Umbilical cord (tissue), 2 donors: Measurements from ENCODE around the gene ETHE1. TPM values are rescaled to one million over a fixed set of nuclear protein-coding genes. Genes with fewer than 3 reads are reported as not detected.
"Not testable (repeated sequence)": the region's sequence is repeated elsewhere in the genome, so short reads cannot be mapped to it uniquely, and the experiment has no call there.

Experiments
- DNase-seq: peaks from one replicate; pipeline ENCODE4 v3.0.0-alpha.2; 2015; ENCODE audit warnings: low spot score
- total RNA-seq: library from RNA; depleted of rRNA; stranded (reverse); fragments of >200 nt; gene quantifications from one replicate; pipeline ENCODE4 v1.2.3, GENCODE V29; 2014; ENCODE audit warnings: low replicate concordance; ENCODE audit not compliant: insufficient read depth

Gene ETHE1
- total RNA-seq, 1 donor from 2014 or later: 33.7 TPM

DNA sequence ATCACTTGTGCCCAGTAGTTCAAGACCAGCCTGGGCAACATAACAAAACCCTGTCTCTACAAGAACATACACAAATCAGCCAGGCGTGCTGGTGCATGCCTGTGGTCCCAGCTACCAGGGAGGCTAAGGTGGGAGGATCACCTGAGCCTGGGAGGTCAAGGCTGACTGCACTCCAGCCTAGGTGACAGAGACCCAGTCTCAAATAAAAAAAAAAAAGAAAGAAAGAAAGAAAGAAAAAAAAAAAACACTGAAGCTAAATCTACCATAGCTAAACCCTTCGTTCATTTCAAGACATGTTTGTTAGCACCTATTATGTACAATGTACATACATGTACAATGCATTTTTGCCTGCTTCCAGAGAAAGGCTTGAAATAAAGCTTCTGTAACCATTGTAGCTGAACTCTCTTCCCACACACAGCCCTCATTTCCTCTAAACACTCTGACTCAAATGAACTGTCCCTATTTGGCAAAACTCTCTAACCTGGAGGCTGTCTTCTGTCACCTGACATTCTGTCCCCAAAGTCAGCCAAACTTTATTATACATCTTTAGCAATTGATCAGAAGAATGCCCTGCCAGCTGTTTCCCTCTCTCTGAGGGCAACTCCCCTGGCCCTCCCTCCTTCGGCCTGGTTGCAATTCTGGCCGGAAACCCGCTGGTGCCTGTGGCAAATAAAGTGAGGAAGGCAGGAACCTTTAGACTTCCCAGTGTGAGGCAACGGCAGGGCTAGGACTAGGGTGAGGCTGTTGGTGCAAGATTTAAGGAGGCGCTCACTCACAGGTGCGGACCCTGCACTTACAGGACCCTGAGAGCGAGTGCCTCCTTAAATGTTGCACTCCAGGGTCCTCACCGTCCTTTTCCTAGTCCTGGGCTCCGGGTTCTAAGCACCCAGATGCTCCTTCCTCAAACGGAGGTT is 1.8 kb downstream of the ETHE1 start:
- DNase-seq: peak; percentile 51

DNA sequence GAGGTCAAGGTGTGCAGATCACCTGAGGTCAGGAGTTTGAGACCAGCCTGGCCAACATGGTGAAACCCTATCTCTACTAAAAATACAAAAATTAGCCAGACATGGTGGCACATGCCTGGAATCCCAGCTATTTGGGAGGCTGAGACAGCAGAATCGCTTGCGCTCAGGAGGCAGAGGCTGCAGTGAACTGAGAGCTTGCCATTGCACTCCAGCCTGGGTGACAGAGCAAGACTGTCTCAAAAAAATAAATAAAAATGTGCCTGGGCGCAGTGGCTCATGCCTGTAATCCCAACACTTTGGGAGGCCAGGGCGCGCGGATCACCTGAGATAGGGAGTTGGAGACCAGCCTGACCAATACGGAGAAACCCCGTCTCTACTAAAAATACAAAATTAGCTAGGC is 3.3 kb downstream of the ETHE1 start:
- DNase-seq: not testable (repeated sequence)

DNA sequence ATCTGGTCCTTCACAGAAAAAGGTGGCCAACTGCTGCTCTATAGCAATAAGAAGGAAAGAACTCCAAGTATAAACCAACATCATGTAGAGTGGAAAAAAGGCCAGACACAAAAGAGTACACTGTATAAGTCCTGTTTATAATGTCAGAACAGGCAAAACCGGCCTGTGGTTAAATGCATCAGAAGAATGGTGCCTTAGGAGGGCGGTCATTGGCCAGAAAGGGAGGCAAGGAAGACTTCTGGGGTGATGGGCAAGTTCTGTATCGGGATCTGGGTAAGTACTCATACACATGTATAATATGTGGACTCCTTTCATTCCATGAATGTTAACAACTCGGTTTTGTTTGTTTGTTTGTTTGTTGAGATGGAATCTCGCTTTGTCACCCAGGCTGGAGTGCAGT is 4.1 kb downstream of the ETHE1 start:
- no peak for DNase-seq

DNA sequence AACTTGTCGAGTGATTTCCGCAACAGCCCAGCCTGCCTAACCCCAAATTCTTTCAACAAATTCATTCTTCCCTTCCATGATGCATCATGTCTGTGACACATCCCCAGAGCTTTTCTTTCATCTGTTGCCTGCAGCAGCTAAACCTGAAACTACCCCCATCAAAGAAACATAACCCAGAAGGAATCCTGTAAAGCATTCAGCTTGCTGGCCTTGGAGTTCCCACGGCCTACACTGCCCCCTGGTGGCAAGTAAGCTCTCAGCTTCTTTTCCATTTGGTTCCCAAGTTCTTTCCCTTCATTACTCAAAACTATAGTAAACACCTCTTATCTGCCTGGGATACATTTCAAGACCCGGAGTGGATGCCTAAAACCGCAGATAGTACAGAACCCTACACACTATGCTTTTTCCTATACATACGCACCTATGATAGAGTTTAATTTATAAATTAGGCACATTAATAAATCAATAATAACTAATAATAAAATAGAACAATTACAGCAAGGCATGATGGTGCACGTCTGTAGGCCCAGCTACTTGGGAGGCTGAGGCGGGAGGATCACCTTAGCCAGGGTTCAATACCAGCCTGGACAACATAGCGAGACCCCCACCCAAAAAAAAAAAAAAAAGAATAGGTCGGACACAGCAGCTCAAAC is 7.4 kb downstream of the ETHE1 start:
- peak; percentile 92 for DNase-seq

DNA sequence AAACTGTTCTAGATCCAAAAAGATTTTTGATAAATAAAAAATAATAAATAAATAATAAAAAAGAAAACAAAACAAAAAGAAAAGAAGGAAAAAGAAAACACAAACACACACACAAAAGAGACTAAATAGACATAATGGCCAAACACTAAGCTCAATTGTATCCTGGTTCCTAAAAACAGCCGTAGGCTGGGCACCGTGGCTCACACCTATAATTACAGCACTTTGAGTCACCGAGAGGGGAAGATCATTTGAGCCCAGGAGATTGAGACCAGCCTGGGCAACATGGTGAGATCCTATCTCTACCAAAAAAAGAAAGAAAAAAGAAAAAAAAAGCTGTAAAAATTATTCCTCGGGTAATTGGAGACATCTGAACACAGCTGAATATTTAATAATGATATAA is 8.9 kb downstream of the ETHE1 start:
- DNase-seq: no peak

DNA sequence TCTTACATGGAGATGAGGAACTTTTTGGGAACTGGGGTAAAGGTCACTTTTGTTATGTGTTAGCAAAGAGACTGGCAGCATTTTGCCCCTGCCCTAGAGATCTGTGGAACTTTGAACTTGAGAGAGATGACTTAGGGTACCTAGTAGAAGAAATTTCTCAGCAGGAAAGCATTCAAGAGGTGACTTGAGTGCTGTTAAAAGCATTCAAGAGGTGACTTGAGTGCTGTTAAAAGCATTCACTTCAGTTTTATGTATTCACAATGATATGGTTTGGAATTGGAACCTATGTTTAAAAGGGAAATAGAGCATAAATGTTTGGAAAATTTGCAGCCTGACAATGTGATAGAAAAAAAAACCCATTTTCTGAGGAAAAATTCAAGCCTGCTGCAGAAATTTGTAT is 14.6 kb downstream of the ETHE1 start:
- DNase-seq: not testable (repeated sequence)

DNA sequence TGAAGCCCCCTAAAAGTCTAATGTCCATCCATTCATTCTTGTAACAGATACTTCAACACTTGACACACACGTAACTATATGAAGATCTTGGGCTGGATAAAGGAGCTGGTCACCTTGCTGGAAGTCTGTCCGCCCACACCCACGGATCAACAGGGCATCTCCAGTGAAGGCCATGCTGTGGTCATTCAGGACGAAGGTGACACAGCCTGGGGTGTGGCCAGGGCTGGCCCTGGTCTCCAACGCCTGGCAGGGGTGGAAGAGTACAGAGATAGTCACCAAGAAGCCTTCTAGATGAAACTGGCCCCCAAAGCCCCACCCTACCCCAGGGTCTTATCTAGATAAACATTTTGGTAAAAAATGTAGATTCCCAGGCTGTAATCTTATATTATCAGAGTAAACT is 15.7 kb downstream of the ETHE1 start:
- no peak for DNase-seq

DNA sequence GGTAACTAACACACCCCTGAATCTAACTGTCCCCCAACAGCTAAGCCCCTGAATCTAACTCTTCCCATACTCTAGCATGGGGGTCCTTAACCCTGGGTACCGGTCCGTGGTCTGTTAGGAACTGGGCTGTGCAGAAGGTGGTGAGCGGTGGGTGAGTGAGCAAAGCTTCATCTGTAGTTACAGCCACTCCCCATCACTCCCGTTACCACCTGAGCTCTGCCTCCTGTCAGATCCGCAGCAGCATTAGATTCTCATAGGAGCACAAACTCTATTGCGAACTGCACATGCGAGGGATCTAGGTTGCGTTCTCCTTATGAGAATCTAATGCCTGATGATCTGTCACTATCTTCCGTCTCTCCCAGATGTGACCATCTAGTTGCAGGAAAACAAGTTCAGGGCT is 16.3 kb downstream of the ETHE1 start:
- DNase-seq: no peak

DNA sequence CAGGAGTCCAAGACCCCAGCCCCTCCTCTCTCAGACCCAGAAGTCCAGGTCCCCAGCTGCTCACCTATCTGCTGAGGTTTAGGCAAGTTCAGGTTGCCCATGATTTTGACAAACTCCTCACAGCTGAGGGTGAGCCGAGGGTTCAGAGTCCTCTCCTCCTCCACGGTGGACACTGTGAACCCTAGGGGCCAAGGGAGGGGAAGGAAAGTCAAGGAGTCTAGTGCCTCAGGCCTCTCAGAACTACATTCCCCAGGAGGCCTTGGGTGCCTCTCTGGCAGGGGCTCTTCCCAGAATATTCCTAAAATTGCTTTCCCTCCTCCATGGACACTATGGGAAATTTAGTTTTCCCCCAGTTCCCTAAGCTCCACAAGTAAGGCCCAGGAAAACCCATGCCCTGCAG is 19.1 kb downstream of the ETHE1 start:
- no peak for DNase-seq

DNA sequence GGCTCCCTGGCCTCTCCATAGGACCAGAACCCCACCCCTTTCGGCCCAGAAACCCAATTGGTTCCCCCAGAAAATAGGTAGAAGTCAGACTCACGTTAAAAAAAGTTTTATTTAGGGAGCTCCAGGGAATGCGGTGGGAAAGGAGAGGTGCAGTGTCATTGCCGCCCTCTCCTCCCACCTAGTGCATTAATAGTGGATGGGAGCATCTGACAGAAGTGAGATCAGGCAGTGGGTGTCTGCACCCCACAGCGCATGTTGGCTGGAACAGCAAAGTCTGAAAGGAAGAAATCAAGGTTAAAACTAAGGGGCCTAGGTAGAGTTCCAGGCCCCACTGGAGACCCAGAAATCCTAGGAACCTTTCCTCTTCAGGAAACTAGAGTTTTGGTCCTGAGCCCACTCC is 20.4 kb downstream of the ETHE1 start:
- DNase-seq: no peak

DNA sequence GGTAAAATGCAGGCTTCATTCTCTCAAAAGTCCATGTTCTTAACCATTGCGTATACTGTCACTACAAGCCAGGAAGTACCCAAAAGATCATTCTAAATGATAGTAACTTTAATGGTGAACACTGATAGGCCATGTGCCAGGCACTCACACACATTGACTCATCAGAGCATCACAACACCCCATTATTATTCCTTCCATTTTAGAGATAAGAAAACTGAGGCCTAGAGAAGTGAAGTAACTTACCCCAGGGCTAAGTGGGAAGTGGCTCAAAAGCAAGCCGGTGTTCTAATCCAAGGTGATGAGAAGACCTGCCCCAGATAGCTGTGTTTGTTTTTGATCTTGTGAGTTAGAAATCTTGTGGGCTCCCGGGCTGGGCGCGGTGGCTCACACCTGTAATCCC is 21.1 kb downstream of the ETHE1 start:
- no peak for DNase-seq

DNA sequence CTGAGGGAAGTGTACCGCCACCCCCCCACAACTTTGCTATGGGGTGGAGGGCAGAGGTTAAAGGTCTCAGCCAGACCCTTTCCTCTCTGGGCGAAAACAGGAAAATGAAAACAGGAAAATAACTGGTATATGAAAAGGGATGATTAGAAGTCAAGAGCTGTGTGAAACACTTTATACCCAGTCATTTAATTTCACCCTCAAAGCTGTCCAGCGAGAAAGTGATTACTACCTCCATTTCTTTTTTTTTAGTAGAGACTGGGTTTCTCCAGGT is 21.9 kb downstream of the ETHE1 start:
- no peak for DNase-seq

DNA sequence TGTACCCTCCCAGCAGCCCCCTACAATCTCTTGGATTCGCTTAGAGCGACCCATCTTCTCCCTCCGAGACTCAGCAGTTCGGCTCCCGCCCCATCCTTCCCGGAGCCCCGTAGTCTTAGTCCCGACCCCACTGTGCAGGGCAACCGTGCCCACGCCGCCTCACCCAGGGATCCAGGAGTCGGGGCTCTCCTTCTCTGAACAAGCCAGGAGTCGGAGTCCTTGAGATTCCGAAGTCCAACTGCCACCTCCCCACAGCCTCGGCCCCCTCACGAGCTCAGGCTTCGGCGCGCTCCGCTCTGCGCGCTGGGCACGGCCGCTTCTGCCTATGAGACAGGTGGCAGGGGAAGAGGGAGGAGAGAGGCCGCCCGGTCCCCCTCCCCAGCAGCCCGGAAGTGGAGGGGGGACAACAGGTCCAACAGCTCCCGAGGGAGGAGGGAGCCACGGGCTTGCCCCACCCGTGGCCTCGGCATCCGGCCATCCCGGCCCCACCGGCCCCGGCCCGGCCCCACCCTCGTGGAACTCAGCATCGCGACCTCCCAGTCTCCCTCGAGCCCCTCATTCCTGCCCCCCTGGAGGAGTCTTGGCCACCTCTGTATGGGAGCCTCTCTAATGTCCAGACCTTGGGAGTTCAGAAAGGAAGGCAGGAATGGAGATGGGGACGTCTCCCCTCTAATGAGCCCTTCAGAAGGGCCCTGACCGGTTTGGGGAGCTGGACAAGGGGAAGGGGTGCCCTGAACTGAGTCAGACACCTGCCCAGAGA is 22.4 kb downstream of the ETHE1 start, which contains the start of gene PHLDB3:
TSS of gene PHLDB3 (minus strand) at position 321 of the 760 bp plus-strand sequence. CDS start 628 bp downstream, outside the sequence.
- peak; percentile 42 for DNase-seq

DNA sequence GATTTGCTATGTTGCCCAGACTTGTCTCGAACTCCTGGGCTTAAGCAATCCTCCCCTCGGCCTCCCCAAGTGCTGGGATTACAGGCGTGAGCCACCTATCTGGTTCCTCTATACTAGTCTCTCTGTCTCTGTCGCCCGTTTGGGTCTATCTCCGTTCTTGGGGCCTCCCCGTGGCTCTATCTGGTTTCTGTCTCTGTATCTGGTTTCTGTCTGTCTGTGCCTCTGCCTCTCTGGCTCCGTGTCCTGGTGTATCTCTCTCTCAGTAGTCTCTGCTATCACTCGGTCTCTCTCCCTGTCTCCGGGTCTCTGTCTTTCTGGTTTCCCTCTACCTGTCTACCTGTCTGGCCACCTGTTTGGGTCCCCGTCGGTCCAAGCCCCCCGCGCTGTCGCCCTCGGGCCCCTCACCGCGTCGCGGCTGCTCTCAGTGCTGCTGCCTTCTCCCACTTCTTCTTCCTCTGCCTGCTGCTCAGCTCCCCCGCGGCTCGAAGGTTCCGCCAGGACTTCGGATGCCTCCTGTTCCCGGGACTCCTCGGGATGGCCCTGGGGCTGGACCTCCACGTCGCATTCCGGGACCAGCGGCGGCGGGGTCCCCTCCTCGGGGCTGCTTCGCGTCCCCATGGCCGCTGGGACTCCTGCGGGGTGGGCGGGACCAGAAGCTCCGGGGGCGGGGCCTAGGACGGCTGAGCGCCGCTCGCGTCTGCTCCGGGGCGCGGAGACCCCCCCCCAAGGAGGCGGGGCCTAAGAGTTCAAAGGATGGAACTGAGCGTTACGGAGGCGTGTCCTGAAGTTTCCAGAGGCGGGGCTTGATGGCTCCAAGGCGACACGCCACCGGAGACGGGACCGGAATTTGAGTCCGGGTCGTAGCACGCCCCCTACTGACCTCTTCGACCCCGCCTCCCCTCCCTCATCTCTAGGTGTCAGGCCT is 23.2 kb downstream of the ETHE1 start:
- peak; percentile 96 for DNase-seq

DNA sequence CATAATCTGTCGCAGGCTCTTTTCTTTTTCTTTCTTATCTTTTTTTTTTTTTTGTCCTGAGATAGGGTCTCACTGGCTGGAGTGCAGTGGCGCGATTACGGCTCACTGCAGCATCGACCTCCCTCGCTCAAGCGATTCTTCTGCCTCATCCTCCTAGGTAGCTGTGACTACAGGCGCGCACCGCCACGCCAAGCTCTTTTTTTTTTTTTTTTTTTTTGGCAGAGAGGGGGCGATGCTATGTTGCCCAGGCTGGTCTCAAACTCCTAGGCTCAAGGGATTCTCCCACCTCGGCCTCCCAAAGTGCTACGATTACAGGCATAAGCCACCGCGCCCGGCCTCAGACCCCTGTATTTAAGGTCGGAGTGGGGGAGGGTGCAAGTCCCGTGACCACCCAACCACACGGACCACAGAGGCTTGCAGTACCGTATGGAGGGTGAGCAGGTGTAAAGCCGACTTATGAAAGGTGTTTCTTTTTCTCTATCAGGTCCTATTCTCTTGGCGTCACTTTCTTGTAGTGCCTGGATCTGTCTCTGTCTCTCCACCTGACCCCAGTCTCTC is 24.5 kb downstream of the ETHE1 start:
- no peak for DNase-seq

DNA sequence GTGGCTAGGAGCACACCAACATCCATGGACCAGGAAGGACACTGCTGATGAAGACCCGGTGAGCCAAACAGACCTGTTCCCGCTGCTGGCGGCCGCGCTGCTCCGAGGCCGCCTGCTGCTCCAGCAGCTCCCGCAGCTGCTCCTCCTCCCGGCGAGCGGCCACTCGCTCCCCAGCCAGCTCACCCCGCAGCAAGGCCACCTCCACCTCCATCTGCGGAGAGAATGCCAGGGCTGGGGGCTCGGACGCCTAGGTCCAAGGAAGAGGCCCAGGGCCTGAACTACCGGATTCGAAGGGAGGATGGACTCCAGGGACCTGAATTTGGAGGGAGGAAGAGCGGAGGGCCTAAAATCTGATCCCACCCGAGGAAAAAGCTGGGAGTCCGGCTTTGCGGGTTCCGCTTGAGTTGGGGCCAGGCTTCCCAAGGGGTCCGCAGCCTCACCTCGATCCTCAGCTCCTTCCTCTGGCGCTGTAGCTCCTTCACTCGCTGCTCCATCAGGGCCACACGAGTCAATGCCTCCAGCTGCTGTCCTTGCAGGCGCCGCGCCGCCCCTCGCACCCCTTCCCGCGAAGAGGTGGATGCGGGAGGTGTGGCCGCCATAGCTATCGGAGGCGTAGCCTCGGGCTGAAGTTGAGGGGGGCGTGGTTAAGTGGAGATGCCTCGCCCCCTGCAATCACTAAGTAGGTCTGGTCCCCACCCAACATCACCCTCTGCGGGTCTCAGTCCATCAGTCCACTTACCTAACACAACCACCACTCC is 25.2 kb downstream of the ETHE1 start:
- DNase-seq: no peak

DNA sequence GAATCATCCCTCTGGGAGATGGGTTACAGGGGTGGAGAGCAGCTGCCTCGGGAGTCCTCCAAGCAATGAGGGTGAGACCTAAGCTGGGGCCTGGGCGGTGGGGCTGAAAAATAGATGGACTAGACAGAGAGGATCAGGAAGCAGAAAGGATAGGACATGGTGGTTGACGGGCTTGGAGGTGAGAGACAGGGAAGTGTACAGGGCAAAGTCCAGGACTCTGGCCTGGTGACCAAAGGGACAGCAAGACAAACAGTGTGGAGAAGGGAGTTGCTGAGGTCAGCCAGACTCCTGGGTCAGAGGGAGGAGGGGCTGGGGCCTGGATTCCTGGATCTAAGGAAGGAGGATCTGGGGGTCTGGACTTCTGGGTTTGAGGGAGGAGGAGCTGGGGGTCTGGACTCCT is 28.0 kb downstream of the ETHE1 start:
- no peak for DNase-seq

DNA sequence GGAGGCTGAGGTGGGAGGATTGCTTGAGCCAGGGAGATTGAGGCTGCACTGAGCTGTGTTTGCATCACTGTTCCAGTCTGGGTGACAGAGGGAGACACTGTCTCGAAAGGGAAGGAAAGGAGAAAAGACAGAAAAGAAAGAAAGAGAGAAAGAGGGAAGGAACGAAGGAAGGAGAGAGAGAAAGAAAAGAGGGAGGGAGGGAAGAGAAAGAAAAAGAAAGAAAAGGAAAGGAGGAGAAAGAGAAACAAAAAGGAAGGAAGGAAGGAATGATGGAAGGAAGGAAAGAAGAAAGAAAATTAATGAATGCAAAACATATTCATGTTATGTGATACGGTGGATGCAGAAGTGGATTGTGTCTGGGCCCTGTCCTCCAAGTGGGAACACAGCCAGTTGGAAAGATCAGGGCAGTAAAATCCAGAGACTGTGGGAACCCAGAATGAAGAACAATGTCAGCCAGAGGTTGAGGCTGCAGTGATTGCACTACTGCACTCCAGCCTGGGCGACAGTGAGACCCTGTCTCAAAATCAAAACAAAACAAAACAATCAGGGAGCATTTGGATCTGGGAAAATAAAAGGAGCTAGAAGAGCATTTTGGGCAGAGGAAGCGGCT is 28.7 kb downstream of the ETHE1 start:
- DNase-seq: no peak

DNA sequence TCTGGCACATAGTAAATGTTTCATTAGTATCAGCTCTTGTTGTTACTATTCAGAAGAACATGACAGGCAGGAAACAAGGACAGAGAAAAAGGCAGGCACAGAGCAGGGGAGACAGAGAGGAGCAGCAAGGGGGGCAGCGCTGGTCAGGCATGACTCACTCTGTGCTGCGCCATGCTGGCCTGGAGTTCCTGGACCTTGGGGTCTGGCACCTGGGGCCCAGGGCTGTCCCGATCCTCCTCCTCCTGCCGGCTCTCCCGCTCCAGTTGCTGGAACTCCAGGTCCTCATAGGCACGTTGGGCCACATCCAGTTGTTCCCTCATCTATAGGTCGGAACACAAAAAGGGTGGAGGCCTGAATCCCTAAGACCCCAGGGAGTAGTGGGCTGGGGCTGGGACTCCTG is 30.0 kb downstream of the ETHE1 start:
- no peak for DNase-seq

DNA sequence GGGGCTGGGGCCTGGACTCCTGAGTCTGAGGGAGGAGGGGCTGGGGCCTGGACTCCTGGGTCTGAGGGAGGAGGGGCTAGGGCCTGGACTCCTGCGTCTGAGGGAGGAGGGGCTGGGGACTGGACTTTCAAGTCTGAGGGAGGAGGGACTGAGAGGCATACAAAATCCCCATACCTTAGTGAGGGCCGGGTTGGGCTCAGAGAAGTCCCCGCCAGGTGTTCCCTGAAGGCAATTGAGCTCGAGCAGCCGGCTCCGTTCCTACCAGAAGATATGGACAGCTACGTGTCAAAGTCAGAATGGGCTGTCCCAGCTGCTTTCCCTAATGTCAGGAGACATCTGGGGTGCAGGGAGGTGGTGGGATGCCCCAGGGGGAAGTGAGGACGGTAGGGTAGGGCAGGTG is 31.9 kb downstream of the ETHE1 start:
- no peak for DNase-seq
